K562 (cell line): ENCODE data around the gene TXK. TPM values are rescaled to one million over a fixed set of nuclear protein-coding genes. Genes with fewer than 3 reads are reported as not detected.

ENCODE experiments used
- ATAC-seq: fragments of 200-7000 bp; cut with Tn5 transposase; 3 replicates; pipeline ENCODE4 v1.9.1; 2020; ENCODE audit warnings: moderate library complexity
- BruUV-seq: library from RNA; stranded (reverse); fragments of 400-500 nt; replicated peaks from 2 replicates; lab custom pipeline; 2021; lab: Mats Ljungman, UMichigan
- CTCF ChIA-PET: fragments of 300-600 bp; formaldehyde crosslinking; extraction: SDS; loops from one replicate; lab custom pipeline; 2021; ENCODE audit warnings: low intra/inter-chr PET ratio; lab: Yijun Ruan, JAX
- POLR2A ChIA-PET: fragments of 300-600, 350-650 bp; sonication (Branson Sonifier 250); formaldehyde crosslinking; extraction: SDS; loops from one replicate; lab custom pipeline; 2021; ENCODE audit warnings: antibody characterized with exemption, inconsistent platforms; lab: Yijun Ruan, JAX
- DNase-seq, 4 experiments: peaks; one replicate each; pipeline versions ENCODE4 v3.0.0 to v3.0.0-alpha.2; 2011 to 2018; ENCODE audit warnings: low spot score in 3 of 4, mixed read lengths in 3 of 4; ENCODE audit errors: extremely low read depth in 1 of 4
- FAIRE-seq: peaks from 2 replicates; lab custom pipeline; 2011; peaks lifted over from hg19 to GRCh38; lab: Jason Lieb, UNC
- H2AFZ ChIP-seq: 2 replicates; pipeline ENCODE4 v1.6.0; 2011; ENCODE audit warnings: low read depth, low read length, control low read depth, inconsistent platforms
- H3K27ac ChIP-seq: fragments of 200-600 bp; 3 replicates; pipeline ENCODE4 v1.8.0; 2011; ENCODE audit warnings: low read depth, mild to moderate bottlenecking, control low read depth, inconsistent platforms, low read length, moderate library complexity, mixed read lengths; ENCODE audit errors: extremely low read depth
- H3K27me3 ChIP-seq, 2 experiments: fragments of 300-600 bp in 1 of 2; 2 replicates in 1 of 2; 3 replicates in 1 of 2; pipeline versions ENCODE4 v1.6.0 to v1.8.0; 2011; ENCODE audit warnings: inconsistent platforms in 2 of 2, low read length in 2 of 2, mild to moderate bottlenecking in 1 of 2, mixed read lengths in 1 of 2, moderate library complexity in 1 of 2; ENCODE audit not compliant: control insufficient read depth in 2 of 2, insufficient read depth in 2 of 2
- H3K36me3 ChIP-seq: fragments of 300-600 bp; 3 replicates; pipeline ENCODE4 v1.8.0; 2011; ENCODE audit warnings: mild to moderate bottlenecking, low read length, inconsistent platforms; ENCODE audit not compliant: control insufficient read depth, insufficient read depth
- H3K4me1 ChIP-seq, 2 experiments: fragments of 200-600 bp in 1 of 2; replicated peaks in 1 of 2; 2 replicates in 1 of 2; 3 replicates in 1 of 2; pipeline versions ENCODE4 v1.5.1 to v1.8.0; 2011; ENCODE audit warnings: inconsistent platforms in 2 of 2, low read length in 2 of 2, mild to moderate bottlenecking in 1 of 2, mixed read lengths in 1 of 2, moderate library complexity in 1 of 2; ENCODE audit not compliant: control insufficient read depth in 2 of 2, insufficient read depth in 2 of 2
- H3K4me2 ChIP-seq: 2 replicates; pipeline ENCODE4 v1.6.1; 2011; ENCODE audit warnings: low read length, control low read depth, inconsistent platforms, mixed read lengths; ENCODE audit not compliant: insufficient read depth
- H3K4me3 ChIP-seq: fragments of 200-600 bp; sonication (generic), shearing (Covaris generic); 2 replicates; pipeline ENCODE4 v1.5.1; 2016; ENCODE audit warnings: control low read depth, inconsistent platforms
- H3K79me2 ChIP-seq: fragments of 200-600 bp; 3 replicates; pipeline ENCODE4 v1.8.0; 2011; ENCODE audit warnings: low read length, inconsistent platforms; ENCODE audit not compliant: control insufficient read depth, insufficient read depth
- H3K9ac ChIP-seq, 2 experiments: 2 replicates each; pipeline versions ENCODE4 v1.6.0 to v1.6.1; 2011; ENCODE audit warnings: low read depth in 2 of 2, low read length in 2 of 2, control low read depth in 1 of 2, inconsistent platforms in 1 of 2, mild to moderate bottlenecking in 1 of 2, mixed read lengths in 1 of 2; ENCODE audit not compliant: insufficient read depth in 1 of 2
- H3K9me1 ChIP-seq: one replicate; pipeline ENCODE4 v1.6.0; 2011; ENCODE audit warnings: inconsistent platforms, mild to moderate bottlenecking, low read length, moderate library complexity; ENCODE audit not compliant: control insufficient read depth, insufficient read depth
- H3K9me3 ChIP-seq: replicated peaks from 2 replicates; pipeline ENCODE4 v1.5.1; 2011; ENCODE audit warnings: low read depth, low read length, inconsistent platforms; ENCODE audit not compliant: control insufficient read depth, insufficient read depth
- H4K20me1 ChIP-seq: replicated peaks from 2 replicates; pipeline ENCODE4 v1.6.1; 2011; ENCODE audit warnings: low read length, inconsistent platforms, mixed read lengths; ENCODE audit not compliant: control insufficient read depth, insufficient read depth
- BACH1 ChIP-seq: fragments of 200-800 bp; sonication (Bioruptor generic); IDR thresholded peaks from 2 replicates; pipeline ENCODE4 v1.6.1; 2016; ENCODE audit warnings: missing genetic modification characterization, missing compliant biosample characterization
- DDX20 ChIP-seq: fragments of 450-650 bp; IDR thresholded peaks from 2 replicates; pipeline ENCODE4 v1.6.1; 2016; ENCODE audit warnings: missing genetic modification characterization, low read depth, mild to moderate bottlenecking, missing compliant biosample characterization, moderate library complexity
- HNRNPH1 ChIP-seq: fragments of 200-400 bp; formaldehyde crosslinking; optimal IDR thresholded peaks from 2 replicates; pipeline ENCODE3; 2017; ENCODE audit warnings: low read depth, mild to moderate bottlenecking, low read length, moderate library complexity
- MBD1 ChIP-seq: fragments of 250-450 bp; sonication (Bioruptor Pico); IDR thresholded peaks from 2 replicates; pipeline ENCODE4 v1.8.0; 2022; ENCODE audit warnings: inconsistent platforms
- MCM5 ChIP-seq: fragments of 450-650 bp; IDR thresholded peaks from 2 replicates; pipeline ENCODE4 v1.6.1; 2016; ENCODE audit warnings: low read depth
- MITF ChIP-seq: IDR thresholded peaks from 2 replicates; pipeline ENCODE4 v1.6.1; 2014; ENCODE audit warnings: antibody characterized with exemption
- MTA2 ChIP-seq: fragments of 450-650 bp; IDR thresholded peaks from 2 replicates; pipeline ENCODE4 v1.6.1; 2016; ENCODE audit warnings: low read depth
- U2AF2 ChIP-seq: fragments of 200-400 bp; formaldehyde crosslinking; optimal IDR thresholded peaks from 2 replicates; pipeline ENCODE3; 2017; ENCODE audit warnings: low read depth, mild to moderate bottlenecking, low read length
- XRCC5 ChIP-seq: fragments of 200-400 bp; formaldehyde crosslinking; IDR thresholded peaks from 2 replicates; pipeline ENCODE4 v1.6.1; 2017; ENCODE audit warnings: low read depth, mild to moderate bottlenecking, low read length
- ZBED1 ChIP-seq: IDR thresholded peaks from 2 replicates; pipeline ENCODE4 v1.6.1; 2014
- ZBTB1 ChIP-seq: sonication (generic); formaldehyde crosslinking; IDR thresholded peaks from 2 replicates; pipeline ENCODE4 v1.8.1; 2023; ENCODE audit warnings: missing genetic modification reagents, low read depth, mild to moderate bottlenecking, borderline replicate concordance
- ZFP36 ChIP-seq: fragments of 150-350 bp; IDR thresholded peaks from 2 replicates; pipeline ENCODE4 v1.6.1; 2018; ENCODE audit warnings: low read length, low read depth; ENCODE audit not compliant: partially characterized antibody
- ZNF124 ChIP-seq: sonication (generic); formaldehyde crosslinking; IDR thresholded peaks from 2 replicates; pipeline ENCODE4 v1.8.1; 2022; ENCODE audit warnings: missing genetic modification reagents
- ZNF23 ChIP-seq: fragments of 250-450 bp; sonication (Bioruptor Pico); IDR thresholded peaks from 2 replicates; pipeline ENCODE4 v1.4.0; 2020; ENCODE audit warnings: mild to moderate bottlenecking
- ZNF436 ChIP-seq: fragments of 250-450, 450-650 bp; sonication (Bioruptor Pico); formaldehyde crosslinking; IDR thresholded peaks from 2 replicates; pipeline ENCODE4 v1.7.0; 2020; ENCODE audit warnings: mild to moderate bottlenecking
- ZNF561 ChIP-seq: fragments of 450-650 bp; formaldehyde crosslinking; conservative IDR thresholded peaks from 2 replicates; pipeline ENCODE4 v1.4.0; 2020; ENCODE audit warnings: mild to moderate bottlenecking, moderate library complexity
- WGBS: fragments of 100-300 bp; shearing (Covaris generic); methylation state at CpG from one replicate; pipeline ENCODE4 v1.1.6; 2016; ENCODE audit warnings: low coverage, mixed read lengths; ENCODE audit not compliant: insufficient coverage; ENCODE audit errors: missing lambda C conversion rate; 5-methylcytosine and 5-hydroxymethylcytosine counted together
- in situ Hi-C: fragments of 300-500 bp; cut with MboI; formaldehyde crosslinking; loops from 4 replicates; pipeline ENCODE4 v1.15.0; 2018; ENCODE audit warnings: inconsistent platforms, mixed read lengths
- intact Hi-C: fragments of 100-400 bp; cut with micrococcal nuclease; formaldehyde crosslinking; loops from 2 replicates; pipeline ENCODE4 v1.14.2; 2022
- polyA plus RNA-seq, 8 experiments: library from polyadenylated mRNA; depleted of rRNA in 4 of 8; stranded (reverse) in 5 of 8; unstranded in 3 of 8; fragments of >200 nt; fragmentation: Nextera tagmentation in 2 of 8; fragmentation: Illumina TruSeq in 1 of 8; extraction: Ambion mirVana in 2 of 8; extraction: Trizol in 1 of 8; gene quantifications; 2 replicates each; pipeline versions ENCODE4 v1.2.1 to v1.2.3, GENCODE V29; 2011 to 2014; ENCODE audit warnings: inconsistent platforms in 1 of 8, missing spikeins in 1 of 8
- total RNA-seq, 7 experiments: library from RNA; depleted of rRNA in 6 of 7; stranded (reverse); fragments of >200 nt in 6 of 7; fragmentation: Illumina TruSeq in 2 of 7; extraction: Trizol in 2 of 7; gene quantifications; 2 replicates each; pipeline versions ENCODE4 v1.2.1 to v1.2.3, GENCODE V29; 2011 to 2021; ENCODE audit warnings: low replicate concordance in 1 of 7

The TXK gene
- total and polyA plus RNA-seq, 9 of the 15 experiments (the other 6 are each of a cell fraction or from before 2014, with no cell fraction given) = 0.24 to 1.1 (median 0.45) TPM; not detected in 1

DNA sequence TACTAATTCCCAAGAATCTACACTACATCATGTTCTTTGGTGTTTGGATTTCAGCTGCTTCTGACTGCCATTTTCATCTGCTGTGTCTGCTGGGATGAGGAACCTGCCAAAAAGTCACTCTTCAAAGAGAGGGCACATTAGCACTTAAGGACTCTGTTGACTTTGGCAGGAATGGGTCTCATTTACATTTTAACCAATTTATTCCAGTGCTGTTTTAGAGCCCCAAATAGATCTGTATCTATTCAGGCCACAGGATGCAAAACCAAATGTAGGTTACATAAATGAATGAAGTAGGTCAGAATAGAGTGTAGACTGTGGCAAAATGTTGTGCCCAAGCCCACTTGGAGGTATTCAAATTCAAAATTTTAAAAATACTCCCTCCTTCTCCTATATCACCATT, 14.4 kb downstream of the TXK start:
- in situ Hi-C loops = no loop called here
- H4K20me1 ChIP-seq = no peaks in the 10 kb centered on the region
- no peaks in the 10 kb centered on the region for H3K9me1 ChIP-seq
- no peaks in the 10 kb centered on the region for H3K4me1 ChIP-seq
- no peak overlapping the region for H3K27ac ChIP-seq
- no peaks in the 10 kb centered on the region for H3K9me3 ChIP-seq
- DNase-seq = no peak
- no TSS peak for BruUV-seq
- H2AFZ ChIP-seq = no peak overlapping the region
- H3K36me3 ChIP-seq = no peaks in the 10 kb centered on the region
- TF ChIP-seq XRCC5 (no peak), MTA2 (no peak)
- TF ChIP-seq, all 486 proteins: peak for 0
- no peak overlapping the region for H3K4me3 ChIP-seq
- FAIRE-seq (no peak), ATAC-seq (no peak)
- no peak overlapping the region for H3K4me2 ChIP-seq
- H3K27me3 ChIP-seq = no peaks in the 10 kb centered on the region
- intact Hi-C loops = loop anchor here (10.0 kb wide), 2 partner anchors 325 to 365 kb away; partner anchors contain the start of gene SLC10A4
- POLR2A ChIA-PET = interaction anchor here (0.8 kb wide), 1 partner anchor 317 kb away, joined by 3 read pairs; no protein-coding TSS in a partner anchor
- H3K9ac ChIP-seq = no peak overlapping the region
- CTCF ChIA-PET = no interaction called here
- no peaks in the 10 kb centered on the region for H3K79me2 ChIP-seq

- intact Hi-C loops (no loop called here), in situ Hi-C loops (no loop called here)
- ChIA-PET POLR2A (no interaction called here), CTCF (interaction anchor here (0.6 kb wide), 1 partner anchor 256 kb away, joined by 3 read pairs; no protein-coding TSS in a partner anchor)
- Histone ChIP-seq H3K36me3 (no peaks in the 10 kb centered on the region), H3K9ac (no peak overlapping the region), H3K4me1 (peaks cover 0 to 5% of the 10 kb centered on the region in 2 experiments; a peak in 1 of 5 replicates), H3K9me1 (no peaks in the 10 kb centered on the region), H3K9me3 (no peaks in the 10 kb centered on the region), H3K79me2 (no peaks in the 10 kb centered on the region), H3K4me2 (no peak overlapping the region), H3K27ac (no peak overlapping the region), H4K20me1 (no peaks in the 10 kb centered on the region), H2AFZ (no peak overlapping the region), H3K27me3 (no peaks in the 10 kb centered on the region), H3K4me3 (no peak overlapping the region)
- no TSS peak for BruUV-seq
- WGBS = 43% methylated on average over 2 of the region's 2 CpGs
- FAIRE-seq = no peak
- ATAC-seq = no peak
- DNase-seq = no peak
- TF ChIP-seq MBD1 (CRISPR knock-in tag) (no peak), DDX20 (tag) (no peak), ZNF23 (no peak), HNRNPH1 (no peak), ZBED1 (no peak), ZNF561 (CRISPR knock-in tag) (no peak), U2AF2 (no peak), ZBTB1 (CRISPR knock-in tag) (no peak), MITF (no peak), ZFP36 (no peak), ZNF436 (no peak), MCM5 (no peak), BACH1 (tag) (no peak), ZNF124 (CRISPR knock-in tag) (no peak)
Observed at GRCh38 chr4:48118081-48118480, 16.0 kb downstream of the TXK start.
